ENCODE data around the gene TICAM2.
A peak's percentile ranks its signal among the peaks of the same experiment; 100 is the strongest.

Gene TICAM2

GRCh38 chr5:115561176-115561575 lies 41.1 kb downstream of the TICAM2 start:
- no peak for DNase-seq

GRCh38 chr5:115559524-115559923 lies 42.8 kb downstream of the TICAM2 start:
- no peak for DNase-seq

- no peak for DNase-seq
Observed at GRCh38 chr5:115558388-115558956, 43.8 kb downstream of the TICAM2 start.

- no peak for DNase-seq
Observed at GRCh38 chr5:115557667-115558387, 44.5 kb downstream of the TICAM2 start.

- DNase-seq = no peak
Observed at GRCh38 chr5:115556276-115556675, 46.0 kb downstream of the TICAM2 start.

- no peak for DNase-seq
Observed at GRCh38 chr5:115555084-115555633, 47.1 kb downstream of the TICAM2 start.

- no peak for DNase-seq
Observed at GRCh38 chr5:115553082-115553481, 49.2 kb downstream of the TICAM2 start.

GRCh38 chr5:115551415-115551814 lies 50.9 kb downstream of the TICAM2 start:
- no peak for DNase-seq

- DNase-seq = peak; percentile 35
Observed at GRCh38 chr5:115549154-115549553, 53.1 kb downstream of the TICAM2 start.

GRCh38 chr5:115548683-115549082 lies 53.6 kb downstream of the TICAM2 start:
- DNase-seq = no peak

- no peak for DNase-seq
Observed at GRCh38 chr5:115545351-115545882, 56.9 kb downstream of the TICAM2 start.

- DNase-seq = peak; percentile 94
Observed at GRCh38 chr5:115544436-115545350, 57.6 kb downstream of the TICAM2 start, which contains the start of gene FEM1C. TSS of gene FEM1C (minus strand) at chr5:115544775. CDS start at chr5:115543493, 1,282 bp downstream.

- DNase-seq = peak; percentile 54
Observed at GRCh38 chr5:115544043-115544435, 58.2 kb downstream of the TICAM2 start.

GRCh38 chr5:115543365-115544042 lies 58.8 kb downstream of the TICAM2 start:
- DNase-seq = peak; percentile 3

- DNase-seq = no peak
Observed at GRCh38 chr5:115542651-115543364, 59.5 kb downstream of the TICAM2 start.

- peak; percentile 19 for DNase-seq
Observed at GRCh38 chr5:115542086-115542485, 60.2 kb downstream of the TICAM2 start.

- DNase-seq = no peak
Observed at GRCh38 chr5:115541611-115542010, 60.7 kb downstream of the TICAM2 start.

GRCh38 chr5:115535479-115536035 lies 66.7 kb downstream of the TICAM2 start:
- DNase-seq = no peak

GRCh38 chr5:115532517-115532916 lies 69.8 kb downstream of the TICAM2 start:
- peak; percentile 8 for DNase-seq

- no peak for DNase-seq
Observed at GRCh38 chr5:115531787-115532367, 70.4 kb downstream of the TICAM2 start.

GRCh38 chr5:115531380-115531779 lies 70.9 kb downstream of the TICAM2 start:
- DNase-seq = no peak
